ENCODE results near the gene CCDC175. TPM values are rescaled to one million over a fixed set of nuclear protein-coding genes. Genes with fewer than 3 reads are reported as not detected.

The CCDC175 gene
- total RNA-seq, 1 donor from 2014 or later = not detected

DNA sequence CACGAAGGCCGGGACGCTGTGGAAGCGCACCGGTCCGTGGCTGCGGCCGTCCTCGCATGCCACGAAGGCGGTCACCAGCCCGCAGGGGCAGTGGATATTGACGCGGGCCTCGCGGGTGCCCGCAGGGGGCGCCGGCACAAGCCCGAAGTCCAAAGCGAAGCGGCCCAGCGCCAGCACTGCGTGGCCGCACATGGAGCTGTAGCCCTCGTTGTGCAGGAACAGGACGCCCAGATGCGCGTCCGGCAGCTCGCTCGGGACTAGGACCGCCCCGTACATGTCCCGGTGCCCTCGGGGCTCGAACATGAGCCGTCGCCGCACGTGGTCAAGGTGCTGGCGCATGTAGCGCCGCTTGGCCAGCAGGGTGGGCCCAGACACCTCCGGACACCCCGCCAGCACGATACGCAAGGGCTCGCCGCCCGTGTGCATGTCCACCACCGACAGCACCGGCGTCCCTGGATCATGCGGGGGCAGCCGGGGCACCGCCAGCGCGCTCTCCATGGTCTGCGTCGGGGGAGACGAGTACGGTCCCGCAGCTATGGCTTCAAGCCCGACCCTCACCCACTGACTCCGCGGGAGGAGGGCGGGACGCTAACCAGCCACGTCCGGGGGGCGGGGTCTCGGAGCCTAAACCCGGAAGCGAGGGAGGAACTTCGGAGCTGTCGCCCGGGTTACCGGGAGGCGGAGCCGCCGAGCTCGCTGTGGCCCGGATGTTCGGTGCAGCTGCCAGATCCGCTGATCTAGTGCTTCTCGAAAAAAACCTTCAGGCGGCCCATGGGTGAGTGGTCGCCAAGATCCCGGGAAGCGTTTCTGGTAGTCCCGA lies 92.6 kb downstream of the CCDC175 start, which contains the start of the genes JKAMP and L3HYPDH:
Gene JKAMP (plus strand): TSS at position 699 of the 820 bp plus-strand sequence. CDS start 73 bp downstream, at position 772.
Gene L3HYPDH (minus strand): TSS at position 590 of the 820 bp plus-strand sequence. CDS start 92 bp downstream, at position 498.
- peak; percentile 97 for ATAC-seq
- intact Hi-C loops (cut with micrococcal nuclease) = no loop called here
- peak; percentile 99 for DNase-seq

DNA sequence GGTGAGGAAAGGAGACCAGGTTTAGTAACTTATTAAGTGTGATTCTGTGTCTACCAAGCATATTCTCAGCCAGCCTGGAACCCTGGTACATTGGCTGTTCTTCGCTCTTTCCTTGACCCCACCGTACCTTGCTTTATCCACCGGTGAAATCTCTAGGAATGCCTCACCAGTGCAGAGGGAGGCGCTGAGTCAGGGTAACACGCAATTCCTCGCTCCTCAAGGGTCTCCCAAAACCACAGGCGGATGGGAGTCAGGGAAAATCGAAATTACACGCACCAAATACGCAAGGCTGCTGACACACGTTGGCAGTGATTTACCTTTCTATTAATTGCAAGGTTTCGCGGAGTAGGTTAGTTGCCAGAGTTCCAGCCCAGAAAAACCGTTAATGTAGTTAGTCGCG lies 93.2 kb downstream of the CCDC175 start:
- intact Hi-C loops (cut with micrococcal nuclease) = no loop called here
- DNase-seq (no peak), ATAC-seq (peak; percentile 2)

DNA sequence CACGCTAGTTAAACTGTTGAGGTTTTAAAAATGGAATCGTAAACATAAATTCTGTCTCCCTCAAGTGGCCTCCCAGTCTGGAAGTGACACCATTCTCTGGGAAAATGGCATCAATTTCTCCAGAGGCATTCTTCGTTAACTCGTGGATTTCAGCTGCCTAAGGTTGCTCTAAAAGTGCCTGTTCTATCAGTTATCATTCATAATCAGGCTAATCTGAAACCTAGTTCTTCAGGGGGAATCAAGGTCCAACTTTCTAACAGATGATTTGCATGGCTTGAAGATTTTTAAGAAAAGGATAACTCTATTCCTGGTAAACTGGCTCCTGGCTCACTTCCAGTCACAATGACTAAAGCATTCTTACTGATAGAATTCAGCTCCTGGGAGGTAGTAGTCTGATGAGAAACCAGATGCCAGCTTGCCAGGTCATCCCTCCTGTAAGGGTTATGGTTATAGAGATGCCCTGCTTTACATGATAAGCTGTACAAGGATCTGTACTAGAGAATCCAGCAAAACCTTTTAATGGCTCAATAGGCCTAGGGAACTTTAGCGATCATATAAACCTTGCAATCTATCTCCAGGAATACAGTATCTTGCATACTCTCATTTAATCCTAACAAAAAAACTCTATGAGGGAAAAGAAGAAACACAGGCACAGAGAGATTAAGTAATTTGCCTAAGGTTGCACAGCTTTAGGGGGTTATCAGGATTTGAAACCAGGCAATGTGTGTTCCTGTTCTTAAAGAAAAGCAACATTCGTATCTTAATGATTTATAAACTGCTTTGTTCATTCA lies 93.9 kb downstream of the CCDC175 start:
- ATAC-seq (no peak), DNase-seq (no peak)
- intact Hi-C loops (cut with micrococcal nuclease) = no loop called here

DNA sequence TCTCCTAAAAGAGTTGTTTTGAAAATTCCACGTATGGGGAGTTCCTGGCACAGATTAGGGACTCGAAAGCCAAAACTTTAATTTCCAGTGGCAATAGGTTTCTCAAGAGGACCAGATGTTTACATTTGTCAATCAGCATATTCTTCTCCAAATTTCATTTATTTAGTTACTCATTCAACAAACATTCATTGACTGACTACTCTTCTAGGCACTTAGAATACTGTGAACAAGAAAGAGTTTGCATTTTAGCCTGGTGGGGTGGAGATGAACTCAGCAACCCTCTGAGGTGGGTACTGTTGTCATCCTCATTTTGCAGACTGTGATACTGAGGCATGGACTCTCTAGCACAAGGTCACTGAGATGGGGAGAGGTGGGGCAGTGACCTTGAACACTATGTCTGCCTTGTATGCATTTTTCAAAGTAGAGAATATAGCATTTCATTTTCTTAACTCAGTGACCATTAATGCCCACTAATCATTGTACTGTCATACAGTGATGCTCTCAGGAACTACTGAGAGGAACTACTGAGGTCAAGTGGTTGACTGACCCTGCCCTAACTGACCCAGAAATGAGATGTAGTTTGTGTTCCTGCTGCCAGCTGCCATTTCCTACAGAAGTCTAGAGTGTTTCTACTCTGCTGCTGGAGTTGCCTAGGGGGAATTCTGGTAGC lies 94.6 kb downstream of the CCDC175 start:
- no peak for DNase-seq
- intact Hi-C loops (cut with micrococcal nuclease) = no loop called here
- ATAC-seq = no peak

DNA sequence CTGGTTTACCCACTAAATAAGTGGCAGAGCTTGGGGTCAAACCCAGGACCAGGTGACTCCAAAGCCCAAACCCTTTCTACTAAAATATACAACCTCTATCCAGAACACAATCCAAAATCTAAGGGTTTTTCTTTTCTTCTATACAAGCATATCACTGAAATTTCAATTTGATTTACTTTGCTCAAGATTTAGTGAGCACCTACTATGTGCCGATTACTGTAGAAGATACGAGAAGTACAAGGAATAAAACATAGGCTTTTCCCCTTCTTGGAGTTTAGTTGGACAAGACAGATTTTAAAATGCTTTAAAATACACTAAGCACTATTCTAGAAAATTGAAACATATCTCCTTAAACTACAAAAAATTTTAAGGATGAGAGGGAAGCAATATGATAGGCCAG lies 95.2 kb downstream of the CCDC175 start:
- DNase-seq (no peak), ATAC-seq (no peak)
- intact Hi-C loops (cut with micrococcal nuclease) = no loop called here

DNA sequence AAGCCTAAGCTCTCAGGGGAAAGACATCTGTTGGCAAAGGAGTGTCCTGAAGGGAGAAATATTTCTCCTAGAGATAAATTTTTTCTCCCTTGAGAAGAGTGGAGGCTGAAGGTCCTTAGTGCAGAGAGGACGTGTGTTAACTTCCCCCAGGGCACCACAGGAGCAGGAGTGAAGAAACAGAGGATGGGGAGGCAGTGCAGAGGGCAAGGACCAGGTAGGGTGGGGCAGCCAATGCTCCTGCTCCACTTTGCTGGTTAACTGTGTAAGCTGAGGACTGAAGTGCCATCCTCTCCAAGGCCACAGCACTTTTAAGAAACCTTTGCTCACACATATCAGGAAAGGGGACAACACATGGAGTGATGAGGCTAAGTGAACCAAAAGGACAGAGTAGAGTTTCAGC lies 96.4 kb downstream of the CCDC175 start:
- ATAC-seq = no peak
- intact Hi-C loops (cut with micrococcal nuclease) = no loop called here
- DNase-seq = no peak

DNA sequence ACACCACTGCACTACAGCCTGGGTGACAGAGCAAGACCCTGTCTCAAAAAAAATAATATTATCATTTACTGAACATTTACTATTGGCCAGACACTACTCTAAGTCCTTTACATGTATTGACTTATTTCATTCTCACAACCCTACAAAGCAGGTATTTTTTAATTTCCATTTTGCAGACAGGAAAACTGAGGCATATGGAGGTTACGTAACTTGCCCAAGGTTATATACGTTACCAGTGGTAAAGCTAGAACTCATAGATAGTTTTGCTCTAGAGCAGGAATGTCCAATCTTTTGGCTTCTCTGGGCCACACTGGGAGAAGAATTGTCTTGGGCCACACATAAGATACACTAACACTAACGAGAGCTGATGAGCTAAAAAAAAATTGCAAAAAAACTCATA lies 98.1 kb downstream of the CCDC175 start:
- ATAC-seq (no peak), DNase-seq (no peak)
- intact Hi-C loops (cut with micrococcal nuclease) = no loop called here

DNA sequence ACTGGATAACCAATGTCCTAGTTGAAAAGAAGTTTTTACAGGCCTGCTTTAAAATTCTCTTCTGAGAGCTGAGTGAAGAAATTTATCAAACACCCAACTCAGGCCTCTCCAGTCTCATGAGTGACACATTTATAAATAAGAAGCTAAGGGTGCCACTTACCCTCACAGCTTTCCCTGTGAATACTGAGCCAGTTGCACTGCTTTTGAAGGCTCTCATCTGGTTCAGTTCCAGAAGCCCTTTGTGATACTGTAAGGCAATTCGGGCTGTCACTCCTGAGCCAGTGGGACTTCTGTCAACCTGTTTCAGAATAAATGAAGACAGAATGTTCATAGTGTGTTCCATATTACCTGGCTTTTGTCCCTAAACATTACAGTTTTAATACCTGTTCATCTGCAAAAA lies 100.9 kb downstream of the CCDC175 start:
- no peak for DNase-seq
- ATAC-seq = peak; percentile 89
- intact Hi-C loops (cut with micrococcal nuclease) = no loop called here

DNA sequence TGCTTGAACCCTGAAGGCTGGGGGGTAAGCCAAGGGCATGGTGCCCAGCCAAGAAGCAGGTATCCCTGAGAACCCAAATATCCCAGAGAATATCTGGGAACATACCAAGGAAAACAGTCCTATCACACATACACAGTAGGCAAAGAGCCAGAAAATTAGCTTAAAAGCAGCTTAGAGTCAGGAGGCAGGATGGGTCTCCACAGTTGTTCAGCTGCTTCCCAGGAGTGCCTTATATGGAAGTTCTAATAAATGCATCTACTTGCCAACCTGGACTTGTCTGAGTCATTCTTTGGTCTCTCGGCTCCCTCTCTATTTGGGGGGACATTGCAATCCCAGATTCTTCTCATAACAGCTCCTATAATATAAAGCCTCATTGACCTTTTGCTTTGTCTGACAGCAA lies 102.4 kb downstream of the CCDC175 start:
- intact Hi-C loops (cut with micrococcal nuclease) = no loop called here
- DNase-seq (no peak), ATAC-seq (no peak)

DNA sequence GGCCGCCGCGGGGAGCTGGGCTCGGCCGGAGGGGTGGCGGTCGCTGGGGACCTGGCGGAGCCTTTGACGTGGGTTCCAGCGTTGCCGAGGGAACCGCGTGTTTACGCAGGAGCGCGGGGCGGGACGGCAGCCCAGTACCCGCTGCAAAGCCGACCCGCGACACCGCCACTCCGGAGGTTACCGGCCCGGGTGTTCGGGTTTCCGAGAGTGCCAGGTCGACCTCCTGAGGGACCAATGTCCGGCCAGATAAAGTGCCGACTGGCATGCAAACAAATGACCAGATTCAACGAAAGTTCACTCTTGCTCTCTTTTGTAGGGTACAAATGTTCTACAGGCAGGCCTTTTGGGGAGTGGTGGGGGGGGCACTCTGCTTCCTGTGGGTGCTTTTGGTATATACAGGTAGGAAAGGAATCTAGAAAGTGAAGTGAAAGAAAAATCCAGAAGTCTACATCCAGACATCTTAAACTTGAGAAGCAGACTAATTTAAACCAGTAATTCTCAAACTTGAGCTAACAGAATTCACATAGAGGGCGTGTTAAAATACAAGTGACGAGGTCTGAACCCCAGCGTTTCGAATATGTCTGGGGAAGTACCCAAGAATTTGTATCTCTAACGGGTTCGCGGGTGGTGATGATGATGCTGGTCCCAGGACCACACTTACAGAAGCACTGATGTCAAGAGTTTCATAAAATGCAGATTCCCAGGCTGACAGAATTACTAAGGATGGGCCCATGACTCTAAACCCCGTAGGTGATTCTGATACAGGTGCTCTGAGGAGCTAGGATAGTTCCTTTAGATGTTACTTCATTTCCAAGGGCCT lies 111.1 kb downstream of the CCDC175 start, which contains the start of gene GPR135:
Gene GPR135 (minus strand): TSS at position 65 of the 820 bp plus-strand sequence. CDS start 154 bp downstream, outside the sequence.
- intact Hi-C loops (cut with micrococcal nuclease) = no loop called here
- ATAC-seq (peak; percentile 71), DNase-seq (no peak)

DNA sequence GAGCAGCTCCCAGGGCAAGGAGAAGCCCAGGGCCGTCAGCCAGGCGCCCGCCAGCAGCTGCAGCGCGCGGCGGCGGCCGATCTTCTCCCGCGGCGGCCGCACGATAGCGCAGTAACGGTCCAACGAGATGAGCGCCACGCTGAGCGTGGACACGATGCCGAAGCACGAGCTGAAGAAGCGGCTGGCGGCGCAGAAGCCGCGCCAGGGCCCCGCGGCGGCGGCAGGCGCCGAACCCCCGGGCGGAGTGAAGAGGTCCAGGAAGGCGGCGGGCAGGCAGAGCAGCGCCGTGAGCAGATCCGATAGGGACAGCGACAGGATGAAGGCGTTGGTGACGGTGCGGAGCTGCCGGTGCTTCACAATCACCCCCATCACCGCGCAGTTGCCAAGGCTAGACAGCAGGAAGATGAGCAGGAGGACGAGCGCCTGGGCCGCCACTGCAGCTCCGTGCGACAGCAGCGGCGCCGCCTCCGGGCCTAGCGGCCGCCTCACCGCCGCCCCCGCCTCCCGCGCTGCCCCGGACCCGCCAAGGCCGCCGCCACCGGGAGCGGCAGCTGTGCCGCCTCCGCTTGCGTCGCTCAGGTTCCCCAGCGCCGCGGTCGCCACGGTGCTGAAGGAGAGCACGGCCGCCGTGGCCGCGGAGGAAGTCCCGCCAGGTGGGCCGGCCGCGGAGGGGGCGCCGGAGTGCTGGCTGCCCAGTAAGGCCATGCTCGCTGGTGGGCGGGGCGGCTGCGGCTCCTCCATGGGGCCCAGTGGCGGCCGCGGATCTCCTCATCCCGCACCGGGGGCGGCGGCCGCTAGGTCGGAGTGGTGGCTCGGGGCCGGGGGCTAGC lies 111.9 kb downstream of the CCDC175 start:
- intact Hi-C loops (cut with micrococcal nuclease) = no loop called here
- ATAC-seq = peak; percentile 95

DNA sequence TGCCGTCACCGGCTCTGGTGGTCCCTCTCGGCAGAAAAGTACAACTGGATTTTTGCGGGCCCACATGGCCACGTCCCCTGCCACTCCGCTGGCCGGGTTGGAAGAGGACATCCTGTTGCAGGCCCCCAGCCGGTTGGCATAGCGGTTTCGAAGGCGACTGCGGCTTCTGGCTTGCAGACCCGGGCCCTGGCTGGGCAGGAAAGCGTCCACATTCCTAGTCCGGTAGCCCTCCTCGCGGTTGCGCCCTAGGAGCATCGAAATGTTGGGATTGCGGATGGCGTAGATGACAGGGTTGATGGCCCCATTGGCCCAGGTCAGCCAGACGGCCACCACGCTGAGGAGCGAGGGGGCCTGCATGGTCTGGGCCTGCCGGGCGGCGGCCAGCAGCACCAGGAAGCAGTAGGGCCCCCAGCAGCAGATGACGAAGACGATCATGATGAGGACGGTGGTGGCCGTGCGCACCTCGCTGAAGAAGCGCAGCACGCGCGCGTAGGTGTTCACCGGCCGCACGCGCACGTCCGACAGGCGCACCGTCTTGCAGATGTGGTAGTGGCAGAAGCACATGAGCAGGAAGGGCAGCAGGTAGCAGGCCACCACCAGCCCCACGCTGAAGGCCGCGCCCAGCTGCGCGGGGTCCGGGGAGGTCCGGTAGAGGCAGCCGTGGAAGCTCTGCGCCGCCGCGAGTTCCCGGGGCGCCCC lies 112.7 kb downstream of the CCDC175 start:
- DNase-seq (no peak), ATAC-seq (no peak)
- intact Hi-C loops (cut with micrococcal nuclease) = no loop called here

More for the DNA sequence above, 111.9 kb downstream of the CCDC175 start:
- DNase-seq = peak; percentile 85

DNA sequence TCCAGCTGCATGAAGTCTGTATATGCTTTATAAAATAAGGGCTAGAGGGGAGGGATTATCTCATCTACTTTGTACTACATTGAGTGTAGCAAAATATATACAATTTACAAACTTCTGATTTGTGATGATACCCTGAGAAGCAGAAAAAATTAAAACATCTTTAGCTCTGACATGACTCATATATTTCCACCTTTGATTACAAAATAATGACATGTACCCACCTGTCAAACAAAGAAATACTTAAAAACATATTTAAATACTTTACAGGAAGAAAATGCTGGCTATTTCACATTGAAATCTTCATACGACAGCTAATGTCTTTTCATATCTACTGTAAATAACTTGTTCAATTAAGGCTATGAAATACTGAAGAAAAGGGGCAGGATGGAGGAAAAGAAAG lies 114.7 kb downstream of the CCDC175 start:
- intact Hi-C loops (cut with micrococcal nuclease) = no loop called here
- DNase-seq (no peak), ATAC-seq (no peak)

DNA sequence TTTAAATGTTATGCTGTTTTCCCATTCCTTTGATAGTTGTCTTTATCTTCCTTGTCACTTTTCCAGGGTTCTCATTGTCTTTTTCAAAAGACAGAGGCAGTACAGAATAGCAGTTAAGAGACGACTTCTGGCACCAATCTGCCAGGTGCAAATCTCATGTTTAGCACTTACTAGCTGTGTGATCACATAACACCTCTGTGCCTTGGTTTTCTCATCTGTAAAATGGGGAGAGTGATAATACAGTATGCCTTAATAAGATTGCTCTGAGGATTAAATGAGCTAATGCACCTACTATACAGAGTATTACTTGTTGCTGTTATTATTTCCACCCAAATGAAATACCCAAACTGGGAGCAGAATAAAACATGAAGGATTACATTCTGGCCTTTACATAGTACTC lies 116.2 kb downstream of the CCDC175 start:
- intact Hi-C loops (cut with micrococcal nuclease) = no loop called here
- DNase-seq = no peak
- ATAC-seq = no peak

DNA sequence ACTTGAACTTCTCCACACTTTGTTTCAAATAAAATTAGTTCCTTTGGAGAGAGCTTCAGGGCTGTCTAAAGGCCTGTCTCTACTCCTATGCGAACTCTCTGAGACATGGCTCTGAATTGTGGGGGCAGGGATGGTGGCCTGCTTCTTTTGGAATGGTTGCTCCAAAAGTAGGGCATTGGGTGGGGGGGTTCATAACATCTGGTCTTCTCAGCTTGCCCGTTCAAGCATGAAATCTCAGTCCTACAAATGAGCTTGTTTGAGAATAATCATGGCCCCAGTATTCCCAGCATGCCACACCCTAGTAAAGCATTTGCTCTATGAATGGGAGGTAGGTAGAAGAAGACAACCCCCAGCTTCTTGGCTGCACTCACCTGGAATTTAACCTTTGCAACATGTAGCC lies 118.1 kb downstream of the CCDC175 start:
- ATAC-seq = no peak
- intact Hi-C loops (cut with micrococcal nuclease) = no loop called here
- no peak for DNase-seq

DNA sequence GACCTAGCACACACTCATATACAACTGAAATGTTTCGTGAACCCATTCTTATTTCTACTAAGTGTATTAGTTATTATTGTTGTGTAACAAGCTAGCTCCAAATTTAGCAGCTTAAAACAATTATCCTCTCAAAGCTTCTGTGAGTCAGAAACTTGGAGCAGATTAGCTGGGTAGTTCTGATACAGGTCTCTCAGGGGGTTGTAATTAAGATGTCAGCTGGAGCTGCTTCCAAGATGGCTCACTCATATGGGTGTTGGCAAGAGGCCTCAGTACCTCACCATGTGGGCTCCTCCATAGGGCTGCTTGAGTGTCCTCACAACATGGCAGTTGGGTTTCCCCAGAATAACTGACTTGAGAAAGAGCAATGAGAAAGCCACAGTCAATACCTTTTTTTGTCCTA lies 121.2 kb downstream of the CCDC175 start:
- ATAC-seq (no peak), DNase-seq (no peak)
- intact Hi-C loops (cut with micrococcal nuclease) = no loop called here
